ENCODE data around the gene MMAB.
"Not testable (repeated sequence)": the region's sequence is repeated elsewhere in the genome, so short reads cannot be mapped to it uniquely, and the experiment has no call there.

Gene MMAB
- 9.2 reads per million, percentile 30 among the genes with 10 or more reads in this experiment for total RNA-seq

DNA sequence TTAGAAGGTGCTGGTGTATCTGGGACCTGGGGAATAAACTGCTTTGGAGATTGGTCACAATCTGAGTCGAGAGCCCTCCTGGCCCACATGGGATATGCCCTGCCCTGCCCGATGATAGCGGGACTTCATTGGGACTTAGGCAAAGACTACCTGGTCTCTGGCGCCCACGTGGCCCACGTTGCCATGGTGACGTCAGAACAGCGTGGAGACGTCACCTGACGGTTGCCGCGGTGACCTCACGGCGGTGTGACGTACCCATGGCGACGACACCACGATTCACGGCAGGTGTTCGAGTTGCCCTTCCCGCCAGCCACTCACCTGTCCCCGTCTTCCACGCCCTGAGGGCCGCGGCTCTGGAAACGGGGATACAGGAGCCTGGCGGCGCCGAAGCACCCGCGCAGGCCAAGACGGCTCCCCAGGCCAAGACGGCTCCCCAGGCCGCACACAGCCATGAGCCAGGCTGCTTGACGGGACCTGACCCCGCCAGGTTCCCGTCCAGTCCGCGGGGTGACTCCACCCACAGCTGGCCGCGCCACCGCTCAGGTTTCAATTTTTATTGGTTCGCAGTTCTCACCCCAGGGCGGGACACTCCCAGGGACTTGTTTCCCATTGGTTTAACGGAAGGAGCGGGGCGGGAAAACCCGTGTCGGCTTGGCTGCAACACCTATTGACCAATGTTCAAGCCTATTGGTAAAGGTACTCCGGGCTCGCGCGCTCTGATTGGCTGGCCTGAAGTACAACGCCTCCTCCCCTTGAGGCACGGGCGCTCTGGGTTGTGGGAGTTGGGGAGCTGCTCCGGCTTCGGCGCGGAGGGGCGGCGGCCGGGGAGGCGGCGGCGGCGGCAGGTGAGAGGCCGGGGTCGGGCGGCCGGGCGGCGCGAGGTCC lies at the start of gene MMAB, which contains the start of gene MVK:
Gene MMAB, minus strand, starts transcription at position 476 of the 885 bp plus-strand sequence. Its CDS starts 24 bp downstream, at position 452.
Gene MVK, plus strand, starts transcription at position 766 of the 885 bp plus-strand sequence. CDS start 1,029 bp downstream, outside the sequence.
- peak; percentile 98 for DNase-seq

DNA sequence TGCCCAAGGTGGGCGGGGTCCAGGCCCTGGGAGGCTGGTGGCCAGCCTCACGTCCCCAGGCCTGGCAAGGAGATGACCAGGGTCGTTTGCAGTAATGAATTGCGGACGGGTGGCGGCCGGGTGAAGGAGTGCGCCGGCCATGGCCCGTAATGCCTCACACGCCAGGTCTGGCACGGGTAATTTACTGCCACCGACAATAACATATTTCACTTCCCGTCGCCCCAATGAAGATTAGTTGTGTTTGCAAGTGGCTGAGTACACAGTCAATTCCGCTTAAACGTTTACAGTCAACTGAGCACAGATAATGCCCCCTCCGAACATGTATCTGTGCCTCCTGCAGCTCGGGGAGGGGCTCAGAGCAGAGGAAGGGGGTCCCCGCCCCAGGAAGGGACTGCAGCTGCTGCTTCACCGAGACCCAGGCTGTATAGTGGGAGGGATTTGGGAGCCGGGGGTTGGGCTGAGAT lies 48.6 kb upstream of the MMAB start:
- no peak for DNase-seq

DNA sequence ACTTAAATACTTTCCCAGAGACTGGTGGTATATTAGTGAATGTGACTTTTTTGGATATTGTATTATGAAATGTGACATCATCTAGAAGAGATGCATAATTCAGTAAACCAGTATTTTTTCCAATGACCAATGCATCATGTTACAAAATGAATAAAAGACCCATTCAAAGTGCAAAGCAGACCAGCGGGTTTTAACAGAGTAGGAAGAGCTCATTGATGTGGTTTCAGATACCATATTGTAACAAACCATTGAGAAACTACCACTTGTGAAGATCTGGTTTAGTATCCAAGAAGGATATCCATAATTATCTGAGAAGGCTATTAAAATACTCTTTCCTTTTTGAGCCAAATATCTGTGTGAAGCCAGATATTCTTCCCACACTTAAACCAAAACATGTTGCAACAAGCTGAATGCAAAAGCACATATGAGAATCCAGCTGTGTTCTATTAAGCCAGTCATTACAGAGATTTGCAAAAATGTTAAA lies 47.9 kb upstream of the MMAB start:
- no peak for DNase-seq

DNA sequence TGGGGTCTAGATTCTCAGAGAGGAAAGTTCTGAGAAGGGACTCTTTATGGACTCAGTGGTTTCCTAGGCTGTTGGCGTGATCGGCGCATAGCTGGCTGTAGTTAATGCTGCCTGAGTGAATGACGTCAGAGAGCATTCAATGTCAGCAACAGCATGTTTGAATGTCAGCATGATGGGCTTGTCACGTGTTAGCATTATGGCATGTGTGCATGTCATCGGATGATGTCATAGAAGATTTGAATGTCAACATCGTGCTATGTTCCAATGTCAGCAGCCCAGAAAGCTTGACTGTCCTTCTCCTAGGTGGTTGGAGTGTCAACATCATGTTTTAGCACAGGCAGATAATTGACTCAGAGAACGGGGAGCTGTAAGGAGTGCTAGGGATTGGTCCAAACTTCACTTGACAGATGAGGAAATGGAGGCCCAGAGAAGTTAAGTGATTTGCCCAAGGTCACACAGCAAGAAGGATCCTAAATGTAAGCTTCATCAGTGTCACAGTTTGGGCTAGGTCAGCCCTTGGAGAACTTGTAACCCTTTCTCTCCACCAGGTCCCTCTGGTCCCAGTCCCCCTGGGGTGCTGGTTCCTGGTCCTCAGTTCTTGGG lies 45.8 kb upstream of the MMAB start:
- DNase-seq, result no peak

DNA sequence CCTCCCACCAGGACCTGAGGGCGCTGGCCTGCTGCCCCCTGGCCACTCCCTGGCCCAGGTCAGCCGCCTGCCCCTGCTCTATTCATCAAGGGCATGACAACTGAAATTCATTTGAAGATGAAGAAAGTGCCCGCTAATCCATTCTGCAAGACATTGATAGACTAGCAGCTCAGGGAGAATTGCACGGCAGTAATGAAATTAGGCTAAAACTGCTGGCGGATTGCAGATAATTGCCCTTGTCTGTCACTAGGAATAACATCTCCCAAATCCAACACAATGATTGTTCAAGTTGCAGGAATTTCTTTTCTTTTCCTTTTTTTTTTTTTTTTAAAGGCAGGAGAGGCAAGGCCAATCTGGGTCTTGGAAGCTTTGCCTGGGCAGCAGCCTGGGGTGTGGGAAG lies 44.8 kb upstream of the MMAB start:
- no peak for DNase-seq

DNA sequence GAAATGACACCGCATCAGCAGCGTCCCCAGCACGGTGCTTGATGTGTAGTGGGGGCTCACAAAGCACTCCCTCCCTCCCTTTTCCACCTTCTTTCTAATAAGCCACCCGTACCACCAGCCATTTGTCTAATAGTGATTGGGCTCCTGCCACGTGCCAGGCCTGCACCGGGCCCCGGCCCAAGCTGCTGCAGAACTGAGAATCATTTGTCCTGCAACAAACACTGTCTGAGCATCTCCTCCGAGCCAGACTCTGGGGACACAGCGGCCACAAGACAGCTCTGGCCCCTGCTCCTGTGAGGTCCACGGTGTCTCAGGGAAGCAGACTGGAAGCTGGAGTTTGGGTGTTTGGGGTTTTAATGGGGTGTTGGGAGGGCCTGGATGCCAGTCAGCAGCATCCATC lies 44.2 kb upstream of the MMAB start:
- no peak for DNase-seq

DNA sequence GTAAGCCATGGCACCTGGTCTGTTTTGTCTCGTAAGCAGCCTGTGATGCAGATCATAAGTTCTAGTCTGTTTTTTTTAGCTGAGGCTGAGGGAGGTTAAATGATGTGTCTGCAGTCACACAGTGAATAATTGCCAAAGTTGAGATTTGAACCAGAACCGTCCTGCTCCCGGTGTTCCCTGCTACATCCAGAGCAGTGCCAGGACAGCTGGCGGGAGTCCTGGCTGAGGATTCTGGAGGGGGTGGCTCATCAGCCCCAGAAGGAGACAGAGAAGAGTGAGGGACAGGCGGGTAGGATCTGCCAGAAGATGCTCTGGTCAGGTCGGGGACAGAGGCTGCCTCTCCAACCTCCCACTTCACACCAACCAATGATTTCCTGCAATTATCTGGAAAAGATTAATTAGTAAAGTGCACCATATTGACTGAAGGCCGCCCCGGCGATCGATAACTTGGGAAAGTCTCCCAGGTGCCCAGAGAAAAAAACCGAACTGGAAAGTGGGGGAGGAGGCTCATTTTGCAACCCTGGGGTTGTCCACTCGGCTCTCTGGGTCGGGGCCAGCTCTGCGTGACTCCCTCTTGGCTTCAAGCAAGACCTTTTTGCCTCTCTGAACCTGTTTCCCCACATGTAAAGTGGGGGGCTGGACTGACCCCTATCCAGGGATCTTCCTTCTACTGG lies 42.4 kb upstream of the MMAB start:
- DNase-seq, result no peak

DNA sequence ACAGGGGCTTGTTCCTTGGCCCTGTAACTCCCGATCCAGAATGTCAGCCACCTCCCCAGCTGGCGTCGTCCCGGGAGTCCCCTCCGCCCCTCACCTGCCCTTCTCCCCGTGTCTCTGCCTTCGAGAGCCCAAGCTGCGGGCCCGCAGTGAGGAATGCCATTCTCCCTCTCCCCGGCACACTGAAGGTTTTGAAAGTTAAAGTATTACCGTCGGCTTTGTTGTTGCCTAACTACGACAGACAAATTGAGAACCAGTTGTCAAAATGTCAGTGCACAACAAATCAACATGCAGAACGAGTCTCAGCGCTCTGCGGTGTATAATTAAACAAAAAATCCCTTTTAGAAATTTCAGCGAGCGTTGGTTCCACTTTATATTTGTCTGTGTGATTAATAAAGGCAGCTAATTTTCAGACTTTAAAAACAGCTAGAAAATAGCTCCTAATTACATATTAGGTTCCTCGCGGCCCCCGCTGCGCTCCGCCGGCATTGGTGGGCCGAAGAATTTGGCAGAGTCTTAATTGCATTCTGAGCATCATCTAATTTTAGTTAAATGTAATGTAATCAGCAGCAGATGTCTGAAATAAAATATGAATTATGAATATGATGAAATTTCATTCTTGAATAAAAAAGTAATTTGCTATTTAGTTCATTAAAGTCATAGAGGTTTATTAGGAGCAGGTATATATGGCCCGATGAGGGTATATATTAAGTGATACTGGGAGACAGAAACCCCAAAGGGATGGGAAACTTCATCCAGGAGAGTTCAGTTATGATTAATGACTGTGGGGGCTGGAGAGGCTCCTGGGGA lies 40.5 kb upstream of the MMAB start:
- DNase-seq, result no peak

DNA sequence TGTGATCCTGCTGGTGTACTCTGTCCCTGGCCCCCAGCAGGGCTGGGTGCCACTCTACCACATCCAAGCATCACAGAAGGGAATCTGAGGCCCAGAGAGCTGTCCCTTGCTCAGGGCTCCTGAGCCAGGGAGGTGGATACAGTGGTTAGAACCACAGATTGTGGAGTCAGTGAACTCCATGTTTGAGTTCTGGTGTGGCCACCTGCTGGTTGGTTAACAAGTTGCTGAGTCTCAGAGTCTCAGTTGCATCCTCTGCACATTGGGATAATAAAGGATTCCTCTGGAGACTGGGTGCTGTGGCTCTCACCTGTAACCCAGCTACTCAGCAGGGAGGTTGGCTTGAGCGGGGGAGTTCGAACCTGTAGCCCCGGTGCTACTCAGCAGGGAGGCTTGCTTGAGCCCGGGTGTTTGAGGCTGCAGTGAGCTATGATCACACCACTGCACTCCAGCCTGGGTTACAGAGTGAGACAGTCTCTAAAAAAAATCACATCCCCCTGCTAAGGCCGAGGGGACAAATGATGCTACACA lies 39.7 kb upstream of the MMAB start:
- DNase-seq, result no peak

DNA sequence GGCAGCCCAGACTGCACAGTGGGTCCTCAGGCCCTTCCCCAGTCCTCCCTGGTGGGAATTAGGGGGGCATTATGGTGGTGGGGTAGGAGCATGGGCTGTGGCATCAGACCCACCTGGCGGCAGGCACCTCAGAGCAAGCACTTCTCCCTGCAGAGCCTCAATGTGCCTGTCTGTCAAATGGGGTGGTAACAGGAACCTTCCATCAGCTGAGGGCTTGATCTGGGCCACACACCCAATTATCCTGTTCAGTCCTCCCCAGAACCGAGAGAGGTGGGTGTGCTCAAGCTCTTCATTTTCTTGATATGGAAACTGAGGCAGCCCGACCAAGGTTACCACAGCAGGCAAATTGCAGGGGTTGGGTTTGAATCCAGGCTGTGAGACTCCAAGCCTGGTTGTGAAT lies 38.7 kb upstream of the MMAB start:
- no peak for DNase-seq

DNA sequence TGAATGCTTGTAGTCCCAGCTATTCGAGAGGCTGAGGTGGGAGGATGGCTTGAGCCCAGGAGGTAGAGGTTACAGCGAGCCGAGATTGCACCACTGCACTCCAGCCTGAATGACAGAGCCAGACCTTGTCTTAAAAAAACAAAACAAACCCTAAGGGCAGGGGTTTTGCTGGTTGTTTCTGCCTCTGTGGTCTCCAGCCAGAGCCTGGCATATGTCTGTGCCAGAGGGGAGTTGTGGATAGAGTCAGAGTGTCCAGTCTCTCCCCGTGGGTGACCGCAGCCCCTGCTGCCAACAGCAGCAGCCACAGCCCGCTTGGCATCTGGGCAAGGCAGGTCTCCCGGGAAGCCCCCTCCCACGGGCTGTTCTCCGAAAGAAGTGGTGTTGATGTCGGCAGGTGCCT lies 37.9 kb upstream of the MMAB start:
- DNase-seq, result no peak

DNA sequence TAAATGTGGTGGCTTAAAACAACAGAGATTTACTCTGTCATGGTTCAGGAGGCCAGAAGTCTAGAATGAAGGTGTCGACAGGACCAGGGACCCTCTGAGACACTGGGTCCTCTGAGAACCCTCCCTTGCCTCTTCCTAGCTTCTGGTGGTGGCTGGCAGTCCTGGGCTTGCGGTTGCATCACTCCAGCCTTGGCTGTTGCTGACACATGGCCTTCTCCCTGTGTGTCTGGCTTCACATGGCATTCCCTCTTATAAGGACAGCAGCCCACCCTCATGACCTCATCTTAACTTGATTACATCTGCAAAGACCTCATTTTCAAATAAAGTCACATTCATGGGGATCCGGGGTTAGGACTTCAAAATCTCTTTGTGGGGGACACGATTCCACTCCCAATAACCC lies 37.2 kb upstream of the MMAB start:
- DNase-seq, result no peak

DNA sequence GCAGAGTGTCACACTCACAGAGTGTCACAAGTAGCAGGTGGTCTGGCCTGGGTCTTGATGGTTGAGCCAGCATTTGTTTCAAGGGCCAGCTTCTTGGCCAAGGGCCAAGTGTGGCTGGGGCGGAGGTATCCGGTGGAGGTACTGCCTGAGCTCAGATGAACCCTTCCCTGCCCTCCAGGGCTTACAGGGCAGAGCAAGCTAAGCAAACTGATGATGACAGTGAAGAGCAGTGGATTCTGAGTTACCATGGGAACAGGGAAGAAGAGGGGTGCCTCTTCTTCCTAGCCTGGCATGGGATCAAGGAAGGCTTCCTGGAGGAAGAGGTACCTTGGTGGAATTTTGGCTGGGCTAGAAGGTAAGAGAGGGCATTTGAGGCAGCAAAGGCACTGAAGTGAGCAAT lies 36.0 kb upstream of the MMAB start:
- no peak for DNase-seq

DNA sequence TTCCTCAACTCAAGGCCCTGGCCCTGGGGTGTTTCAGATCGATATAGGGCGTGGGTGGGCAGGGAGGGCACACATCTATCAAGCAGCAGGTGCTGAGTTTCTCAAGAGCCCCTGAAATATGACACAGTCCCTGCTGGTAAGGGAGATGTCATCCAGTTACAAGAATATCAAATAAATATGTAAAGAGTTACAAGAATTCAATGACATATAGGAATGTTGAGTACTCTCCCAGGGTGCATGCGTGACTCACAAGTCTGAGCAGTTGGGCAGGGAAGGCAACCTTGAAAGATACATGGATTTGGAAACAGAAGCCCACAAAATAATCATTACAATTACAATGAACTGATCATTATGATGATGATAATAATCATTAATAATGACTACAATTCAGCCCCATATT lies 35.5 kb upstream of the MMAB start:
- no peak for DNase-seq

DNA sequence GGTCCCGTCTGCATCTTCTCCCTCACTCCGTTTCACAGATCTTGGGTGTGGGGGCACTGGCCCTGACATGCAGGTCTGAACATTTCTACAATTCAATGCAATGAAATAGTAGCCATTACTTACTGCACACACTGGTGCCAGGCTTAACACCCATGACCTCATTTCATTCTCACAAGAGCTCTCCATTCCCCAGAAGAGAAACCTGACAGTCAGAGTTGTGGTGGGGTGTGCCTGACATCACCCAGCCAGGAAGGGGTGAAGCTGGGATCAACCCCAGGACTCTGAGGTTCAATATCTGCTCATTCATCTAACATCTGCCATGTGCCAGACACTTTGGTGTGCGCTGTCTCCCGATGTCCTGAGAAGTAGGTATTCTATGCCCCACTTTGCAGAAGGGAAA lies 35.0 kb upstream of the MMAB start:
- no peak for DNase-seq

DNA sequence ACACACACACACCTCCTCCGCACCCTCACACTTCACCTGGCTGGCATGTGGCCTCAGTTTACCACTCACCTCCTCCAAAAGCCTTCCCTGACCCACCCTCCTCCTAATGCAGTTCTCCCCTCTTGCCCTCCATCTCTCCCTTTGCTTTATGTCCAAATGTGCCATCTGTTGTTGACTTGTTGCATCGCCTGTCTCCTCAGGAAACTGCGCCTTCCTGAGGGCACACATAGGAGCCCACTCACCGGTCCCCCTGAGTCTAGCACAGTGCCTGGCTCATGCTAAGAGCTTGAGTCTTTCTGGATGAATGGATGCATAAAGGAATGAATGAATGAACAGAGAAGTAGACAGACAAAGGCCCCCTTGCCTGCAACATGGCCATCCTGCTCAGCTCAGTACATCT lies 34.3 kb upstream of the MMAB start:
- no peak for DNase-seq

DNA sequence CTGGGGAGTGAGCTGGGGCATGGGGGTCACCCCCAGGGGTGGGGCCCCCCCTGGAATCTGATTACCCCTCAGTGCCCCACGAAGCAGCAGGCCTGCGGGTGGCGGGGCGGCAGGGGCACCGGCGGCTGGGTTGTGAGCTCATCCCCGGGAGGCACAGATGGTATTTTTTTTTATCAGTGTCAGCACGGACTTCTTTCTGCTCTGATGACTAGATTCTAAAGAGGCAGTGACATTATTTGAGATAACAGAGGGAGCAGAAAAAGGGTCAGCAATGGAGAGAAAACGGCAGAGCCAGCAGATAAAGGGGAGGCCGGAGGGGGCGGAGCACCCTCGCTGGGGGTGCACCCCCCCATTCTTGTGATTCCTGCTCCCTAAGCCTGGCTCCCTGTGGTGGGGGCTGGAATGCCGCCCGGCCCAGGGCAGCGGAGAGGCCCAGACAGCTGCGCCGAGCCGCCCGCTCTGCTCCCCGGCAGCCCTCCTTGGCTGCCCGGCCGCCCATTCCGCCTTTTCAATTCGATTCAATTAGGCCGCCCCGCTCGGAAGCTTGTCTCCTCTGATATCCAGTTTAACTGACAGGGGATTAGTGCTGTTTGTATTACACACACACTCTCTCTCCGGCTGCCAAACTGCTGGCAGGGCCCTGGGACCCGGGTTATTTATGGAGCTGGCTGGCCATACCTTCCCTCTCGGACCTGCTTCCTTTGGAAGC lies 33.2 kb upstream of the MMAB start:
- no peak for DNase-seq

DNA sequence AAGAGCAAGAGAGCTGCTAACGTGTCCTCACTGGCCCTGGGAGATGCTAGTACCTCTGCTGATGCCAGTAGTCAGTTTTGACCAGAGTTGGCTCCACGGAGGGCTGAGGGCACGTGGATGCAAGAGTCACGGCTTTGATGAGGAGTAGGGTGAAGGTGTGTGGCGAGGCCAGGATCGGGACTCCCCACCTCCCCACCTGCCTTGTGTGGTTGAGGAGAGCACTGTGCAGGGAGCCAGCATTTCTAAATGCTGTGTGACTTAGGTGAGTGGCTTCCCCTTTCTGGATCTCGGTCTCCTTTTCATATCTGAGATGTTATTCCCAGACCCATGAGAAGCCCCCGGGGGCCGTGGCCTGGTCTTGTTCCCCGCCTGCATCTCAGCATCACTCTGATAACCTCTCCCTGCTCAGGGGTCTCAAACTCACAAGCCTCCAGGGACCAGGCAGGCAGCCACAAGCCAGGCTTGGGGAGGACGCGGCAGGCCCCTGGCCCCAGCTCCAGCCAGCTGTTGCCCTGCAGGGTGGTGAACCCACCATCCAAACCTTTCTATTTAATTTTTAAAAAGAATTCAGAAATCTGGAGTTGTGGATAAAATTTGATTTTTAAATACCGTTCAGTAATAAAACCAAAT lies 32.4 kb upstream of the MMAB start:
- DNase-seq, result no peak

DNA sequence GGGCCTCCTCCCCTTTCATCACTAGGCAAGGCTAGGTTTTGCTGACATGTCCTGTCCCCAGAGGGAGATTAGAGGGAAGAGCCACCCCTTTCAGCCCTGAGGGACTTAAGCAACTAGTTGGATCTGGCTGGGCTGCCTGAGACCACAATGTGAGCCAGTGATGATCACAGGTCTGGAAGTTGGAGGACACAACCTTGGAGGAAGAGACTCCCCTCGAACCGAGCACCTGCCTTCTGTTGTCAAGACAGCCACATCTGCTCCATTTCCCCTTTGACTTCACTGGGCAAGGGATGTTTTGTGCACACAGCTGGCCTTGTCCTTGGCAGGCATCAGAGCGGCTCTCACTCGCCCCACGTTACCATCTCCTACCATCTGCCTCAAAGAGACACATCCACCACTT lies 31.7 kb upstream of the MMAB start:
- no peak for DNase-seq

DNA sequence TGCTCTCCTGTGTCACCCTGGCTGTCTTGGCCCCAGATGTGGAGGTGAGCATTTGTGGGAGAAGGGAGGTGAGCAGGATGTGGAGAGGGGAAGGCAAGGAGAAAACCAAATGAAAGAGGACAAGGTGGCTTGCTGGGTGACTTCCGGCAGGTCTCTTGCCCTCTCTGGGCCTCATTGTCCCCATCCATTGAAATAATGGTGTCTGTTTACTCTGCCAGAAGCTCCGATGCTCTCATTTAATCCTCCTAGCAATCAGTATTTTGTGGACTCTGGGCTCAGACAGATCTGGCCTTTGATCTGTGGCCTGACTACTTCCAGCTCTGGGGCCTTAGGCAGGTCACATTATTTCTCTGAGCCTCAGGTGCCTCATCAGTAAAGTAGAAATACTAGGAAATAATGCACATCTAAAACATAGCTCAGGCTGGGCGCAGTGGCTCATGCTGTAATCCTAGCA lies 30.9 kb upstream of the MMAB start:
- DNase-seq, result no peak

DNA sequence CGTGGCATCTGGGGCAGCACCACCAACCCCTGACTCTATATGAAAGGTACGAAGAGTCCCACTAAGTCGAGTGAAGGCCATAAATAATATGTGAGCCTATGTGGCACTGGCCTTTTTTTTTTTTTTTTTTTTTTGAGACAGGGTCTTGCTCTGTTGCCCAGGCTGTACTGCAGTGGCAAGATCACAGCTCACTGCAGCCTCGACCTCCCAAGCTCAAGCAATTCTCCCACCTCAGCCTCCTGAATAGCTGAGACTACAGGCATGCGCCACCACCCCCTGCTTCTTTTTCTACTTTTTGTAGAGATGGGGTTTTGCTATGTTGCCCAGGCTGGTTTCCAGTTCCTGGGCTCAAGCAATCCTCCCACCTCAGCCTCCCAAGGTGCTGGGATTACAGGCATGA lies 28.8 kb upstream of the MMAB start:
- DNase-seq, result not testable (repeated sequence)
